Measurements from ENCODE around the gene TNP1.

Gene TNP1
- total RNA-seq, result 0 to 0.07 (median 0) reads per million in 9 experiments

GRCh38 chr2:216859944-216860343, at the start of gene TNP1:
TSS of gene TNP1 (minus strand) at chr2:216860064. CDS start at chr2:216860034, 30 bp downstream.
- Mint-ChIP-seq H3K9me3 (no peaks in the 10 kb centered on the region), H3K4me3 (no peak within 1 kb of the TSS), H3K27ac (no peak within 1 kb of the TSS)

GRCh38 chr2:216908300-216908699, 48.4 kb upstream of the TNP1 start:
- Mint-ChIP-seq H3K4me1 (ENCODE audit: low read depth in 2 of 2) (no peaks in the 10 kb centered on the region), H3K27me3 (peaks cover 7 to 13% of the 10 kb centered on the region in 2 donors), H3K27ac (no peak overlapping the region), H3K9me3 (peaks cover 0 to 5% of the 10 kb centered on the region in 2 donors), H3K4me3 (no peak overlapping the region), H3K36me3 (ENCODE audit: insufficient read depth) (peaks cover 2% of the 10 kb centered on the region)
- DNase-seq (no peak), ATAC-seq (replicated peaks) (no peak)

More at GRCh38 chr2:216859944-216860343, at the start of gene TNP1:
- DNase-seq, result no peak
- no peaks in the 10 kb centered on the region for H3K4me1 Mint-ChIP-seq (ENCODE audit: low read depth in 2 of 2)
- no peaks in the 10 kb centered on the region for H3K36me3 Mint-ChIP-seq (ENCODE audit: insufficient read depth)
- no peak for ATAC-seq (replicated peaks)
- H3K27me3 Mint-ChIP-seq, result peaks cover 0 to 7% of the 10 kb centered on the region in 2 donors

- Mint-ChIP-seq H3K4me1 (ENCODE audit: low read depth in 2 of 2) (no peaks in the 10 kb centered on the region), H3K27ac (no peak overlapping the region), H3K9me3 (peaks cover 0 to 5% of the 10 kb centered on the region in 2 donors), H3K36me3 (ENCODE audit: insufficient read depth) (peaks cover 2% of the 10 kb centered on the region), H3K4me3 (no peak overlapping the region), H3K27me3 (peaks cover 10 to 14% of the 10 kb centered on the region in 2 donors)
- ATAC-seq (replicated peaks) (no peak), DNase-seq (no peak)
Observed at GRCh38 chr2:216905649-216906329, 45.9 kb upstream of the TNP1 start.

GRCh38 chr2:216904974-216905373, 45.1 kb upstream of the TNP1 start:
- DNase-seq (no peak), ATAC-seq (replicated peaks) (no peak)
- no peaks in the 10 kb centered on the region for H3K4me1 Mint-ChIP-seq (ENCODE audit: low read depth in 2 of 2)
- peaks cover 16 to 20% of the 10 kb centered on the region in 2 donors for H3K27me3 Mint-ChIP-seq
- H3K27ac Mint-ChIP-seq, result no peak overlapping the region
- H3K9me3 Mint-ChIP-seq, result peaks cover 6 to 7% of the 10 kb centered on the region in 2 donors
- H3K36me3 Mint-ChIP-seq (ENCODE audit: insufficient read depth), result peaks cover 2% of the 10 kb centered on the region
- no peak overlapping the region for H3K4me3 Mint-ChIP-seq

GRCh38 chr2:216904554-216904953, 44.7 kb upstream of the TNP1 start:
- ATAC-seq (replicated peaks) (no peak), DNase-seq (no peak)
- peaks cover 16 to 17% of the 10 kb centered on the region in 2 donors for H3K27me3 Mint-ChIP-seq
- H3K4me1 Mint-ChIP-seq (ENCODE audit: low read depth in 2 of 2), result no peaks in the 10 kb centered on the region
- H3K9me3 Mint-ChIP-seq, result peaks cover 6 to 7% of the 10 kb centered on the region in 2 donors
- peaks cover 2% of the 10 kb centered on the region for H3K36me3 Mint-ChIP-seq (ENCODE audit: insufficient read depth)
- no peak overlapping the region for H3K27ac Mint-ChIP-seq
- no peak overlapping the region for H3K4me3 Mint-ChIP-seq

- H3K4me1 Mint-ChIP-seq (ENCODE audit: low read depth in 2 of 2), result no peaks in the 10 kb centered on the region
Observed at GRCh38 chr2:216903470-216903869, 43.6 kb upstream of the TNP1 start.

GRCh38 chr2:216901273-216901672, 41.4 kb upstream of the TNP1 start:
- no peak for ATAC-seq (replicated peaks)
- Mint-ChIP-seq H3K4me3 (no peak overlapping the region), H3K4me1 (ENCODE audit: low read depth in 2 of 2) (no peaks in the 10 kb centered on the region), H3K36me3 (ENCODE audit: insufficient read depth) (peaks cover 2% of the 10 kb centered on the region), H3K27ac (no peak overlapping the region), H3K9me3 (peaks cover 6 to 7% of the 10 kb centered on the region in 2 donors), H3K27me3 (peaks cover 10 to 11% of the 10 kb centered on the region in 2 donors)
- DNase-seq, result no peak

More at GRCh38 chr2:216903470-216903869, 43.6 kb upstream of the TNP1 start:
- H3K27me3 Mint-ChIP-seq, result peaks cover 9 to 16% of the 10 kb centered on the region in 2 donors
- H3K36me3 Mint-ChIP-seq (ENCODE audit: insufficient read depth), result peaks cover 2% of the 10 kb centered on the region
- H3K27ac Mint-ChIP-seq, result no peak overlapping the region
- DNase-seq (no peak), ATAC-seq (replicated peaks) (no peak)
- H3K9me3 Mint-ChIP-seq, result peaks cover 6 to 7% of the 10 kb centered on the region in 2 donors
- H3K4me3 Mint-ChIP-seq, result no peak overlapping the region

- Mint-ChIP-seq H3K4me3 (no peak overlapping the region), H3K9me3 (peaks cover 6 to 7% of the 10 kb centered on the region in 2 donors), H3K36me3 (ENCODE audit: insufficient read depth) (peaks cover 2% of the 10 kb centered on the region), H3K4me1 (ENCODE audit: low read depth in 2 of 2) (no peaks in the 10 kb centered on the region), H3K27me3 (peaks cover 10 to 18% of the 10 kb centered on the region in 2 donors), H3K27ac (no peak overlapping the region)
- DNase-seq (no peak), ATAC-seq (replicated peaks) (no peak)
Observed at GRCh38 chr2:216900406-216900805, 40.5 kb upstream of the TNP1 start.

- ATAC-seq (replicated peaks) (no peak), DNase-seq (no peak)
- Mint-ChIP-seq H3K27me3 (peaks cover 10 to 18% of the 10 kb centered on the region in 2 donors), H3K4me3 (no peak overlapping the region), H3K9me3 (peaks cover 1 to 7% of the 10 kb centered on the region in 2 donors), H3K36me3 (ENCODE audit: insufficient read depth) (no peaks in the 10 kb centered on the region), H3K27ac (no peak overlapping the region), H3K4me1 (ENCODE audit: low read depth in 2 of 2) (no peaks in the 10 kb centered on the region)
Observed at GRCh38 chr2:216897561-216898203, 37.8 kb upstream of the TNP1 start.

GRCh38 chr2:216890138-216890537, 30.3 kb upstream of the TNP1 start:
- Mint-ChIP-seq H3K9me3 (no peaks in the 10 kb centered on the region), H3K27me3 (peaks cover 7 to 9% of the 10 kb centered on the region in 2 donors), H3K4me1 (ENCODE audit: low read depth in 2 of 2) (no peaks in the 10 kb centered on the region), H3K27ac (no peak overlapping the region), H3K4me3 (no peak overlapping the region), H3K36me3 (ENCODE audit: insufficient read depth) (no peaks in the 10 kb centered on the region)
- no peak for DNase-seq
- ATAC-seq (replicated peaks), result no peak

- Mint-ChIP-seq H3K27me3 (peaks cover 7 to 9% of the 10 kb centered on the region in 2 donors), H3K9me3 (no peaks in the 10 kb centered on the region), H3K36me3 (ENCODE audit: insufficient read depth) (no peaks in the 10 kb centered on the region), H3K4me1 (ENCODE audit: low read depth in 2 of 2) (no peaks in the 10 kb centered on the region), H3K27ac (no peak overlapping the region), H3K4me3 (no peak overlapping the region)
- ATAC-seq (replicated peaks), result no peak
- no peak for DNase-seq
Observed at GRCh38 chr2:216888887-216889622, 29.2 kb upstream of the TNP1 start.

- no peak overlapping the region for H3K27ac Mint-ChIP-seq
- no peaks in the 10 kb centered on the region for H3K36me3 Mint-ChIP-seq (ENCODE audit: insufficient read depth)
- no peak for ATAC-seq (replicated peaks)
- peaks cover 7 to 9% of the 10 kb centered on the region in 2 donors for H3K27me3 Mint-ChIP-seq
- no peak for DNase-seq
- H3K9me3 Mint-ChIP-seq, result no peaks in the 10 kb centered on the region
- H3K4me3 Mint-ChIP-seq, result no peak overlapping the region
- H3K4me1 Mint-ChIP-seq (ENCODE audit: low read depth in 2 of 2), result no peaks in the 10 kb centered on the region
Observed at GRCh38 chr2:216888081-216888480, 28.2 kb upstream of the TNP1 start.

- peaks cover 7 to 9% of the 10 kb centered on the region in 2 donors for H3K27me3 Mint-ChIP-seq
- H3K36me3 Mint-ChIP-seq (ENCODE audit: insufficient read depth), result no peaks in the 10 kb centered on the region
- no peak overlapping the region for H3K27ac Mint-ChIP-seq
- no peaks in the 10 kb centered on the region for H3K4me1 Mint-ChIP-seq (ENCODE audit: low read depth in 2 of 2)
- H3K4me3 Mint-ChIP-seq, result no peak overlapping the region
- no peaks in the 10 kb centered on the region for H3K9me3 Mint-ChIP-seq
- no peak for DNase-seq
- ATAC-seq (replicated peaks), result no peak
Observed at GRCh38 chr2:216887138-216887537, 27.3 kb upstream of the TNP1 start.
